Posterior cingulate gyrus (tissue), 11 donors: ENCODE data around the gene CS.

Experiments
- DNase-seq, 10 donors: peaks; one replicate each; pipeline versions ENCODE4 v3.0.0 to v3.0.0-alpha.2; 2020 to 2021; ENCODE audit warnings: mixed read lengths in 3 of 10
- intact Hi-C: fragments of 100-400 bp; cut with DNase I; formaldehyde crosslinking; loops from one replicate; pipeline ENCODE4 v1.15.1; 2023

The CS gene

DNA sequence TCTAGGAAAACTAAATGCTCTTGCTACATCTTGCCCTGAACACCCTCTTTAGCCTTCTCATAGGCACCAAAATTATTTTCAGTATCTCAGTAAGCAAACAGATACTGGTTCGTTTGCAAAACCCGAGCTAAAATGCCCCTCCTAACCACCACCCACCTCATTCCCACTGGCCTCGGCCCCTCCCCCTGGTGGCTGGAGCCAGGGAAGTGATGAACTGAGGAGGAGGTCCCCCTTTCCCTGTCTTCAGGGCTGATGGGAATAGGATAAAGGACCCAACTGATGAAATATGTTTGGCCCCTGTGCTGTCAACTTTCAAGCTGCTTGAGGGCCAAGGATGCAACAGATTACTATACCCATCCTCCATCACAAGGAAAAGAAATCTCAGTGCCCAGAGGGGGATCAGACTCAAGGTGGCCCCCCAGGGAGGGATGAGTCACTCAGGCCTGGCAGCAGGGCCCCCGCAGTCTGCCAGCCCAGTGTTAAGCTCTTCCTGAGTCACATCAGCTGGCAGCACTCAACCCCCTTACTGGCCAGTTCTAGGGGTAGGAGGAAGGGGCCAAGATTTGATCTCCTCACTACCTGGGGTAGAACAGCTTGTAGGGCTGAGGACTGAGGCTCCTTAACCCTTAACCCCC lies 43.7 kb downstream of the CS start:
- intact Hi-C loops, result loop anchor here (5.0 kb wide), 1 partner anchor 34 kb away; the partner anchor contains the start of genes NABP2 and RNF41
- peak in 1 of 10 donors; percentile 80 for DNase-seq

DNA sequence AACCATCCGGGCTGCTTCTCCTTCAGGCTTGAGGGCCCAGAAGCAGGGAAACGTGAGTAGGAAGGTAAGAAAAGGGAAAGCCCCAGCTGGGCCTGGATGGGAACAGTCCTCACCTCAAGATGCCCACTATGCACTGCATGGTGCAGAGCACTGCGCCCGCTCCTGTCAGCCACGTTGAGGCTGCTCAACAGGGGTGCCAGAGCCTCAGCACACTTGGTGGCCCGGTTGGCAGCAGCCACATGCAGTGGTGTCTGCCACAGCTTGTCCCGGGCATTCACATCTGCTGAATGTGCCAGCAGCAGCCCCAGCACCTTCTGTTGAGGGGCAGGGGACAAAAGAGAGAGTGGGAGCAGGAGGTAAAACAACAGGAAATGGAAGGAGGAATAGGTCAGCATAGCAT lies 44.5 kb downstream of the CS start:
- peak in 1 of 10 donors; percentile 75 for DNase-seq
- intact Hi-C loops, result loop anchor here (5.0 kb wide), 1 partner anchor 33 kb away; the partner anchor contains the start of genes NABP2 and RNF41

DNA sequence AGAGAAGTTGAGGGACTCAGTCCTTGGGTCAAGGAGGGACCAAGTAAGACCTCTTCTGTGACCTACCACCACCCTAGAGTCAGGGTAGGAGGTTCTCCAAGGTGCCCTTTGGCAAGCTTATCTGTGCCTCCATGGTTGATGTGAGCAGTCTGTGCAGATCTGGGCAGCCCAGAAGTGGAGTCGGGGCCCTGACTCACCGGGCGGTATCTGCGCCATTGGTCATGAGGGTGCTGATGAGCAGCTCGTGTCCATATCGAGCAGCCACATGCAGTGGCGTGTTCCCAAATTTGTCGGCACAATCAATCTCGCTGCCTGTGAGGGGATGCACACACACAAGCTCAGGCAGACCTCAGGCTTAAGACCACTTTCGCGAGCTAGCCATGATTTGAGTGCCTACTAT lies 47.0 kb downstream of the CS start:
- intact Hi-C loops, result no loop called here
- DNase-seq, result no peak

DNA sequence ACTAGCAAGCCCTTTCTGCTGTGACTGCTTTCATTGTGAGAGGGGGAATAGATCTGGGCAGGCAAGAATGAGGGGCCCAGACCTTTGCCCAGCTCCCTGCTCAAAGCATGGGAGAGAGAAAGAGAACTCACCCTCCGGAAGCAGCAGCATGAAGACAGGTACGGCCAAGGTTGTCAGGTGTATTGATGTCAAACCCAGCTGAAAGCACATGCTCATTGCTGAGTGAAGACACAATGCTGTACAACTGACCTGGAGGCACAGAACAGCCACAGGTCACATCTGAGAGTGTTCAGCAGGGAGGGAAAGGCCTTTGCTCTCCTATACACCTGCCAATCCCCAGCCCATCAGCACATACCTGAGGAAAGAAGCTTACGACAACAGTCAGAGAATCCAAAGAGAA lies 47.5 kb downstream of the CS start:
- intact Hi-C loops, result no loop called here
- DNase-seq, result no peak

DNA sequence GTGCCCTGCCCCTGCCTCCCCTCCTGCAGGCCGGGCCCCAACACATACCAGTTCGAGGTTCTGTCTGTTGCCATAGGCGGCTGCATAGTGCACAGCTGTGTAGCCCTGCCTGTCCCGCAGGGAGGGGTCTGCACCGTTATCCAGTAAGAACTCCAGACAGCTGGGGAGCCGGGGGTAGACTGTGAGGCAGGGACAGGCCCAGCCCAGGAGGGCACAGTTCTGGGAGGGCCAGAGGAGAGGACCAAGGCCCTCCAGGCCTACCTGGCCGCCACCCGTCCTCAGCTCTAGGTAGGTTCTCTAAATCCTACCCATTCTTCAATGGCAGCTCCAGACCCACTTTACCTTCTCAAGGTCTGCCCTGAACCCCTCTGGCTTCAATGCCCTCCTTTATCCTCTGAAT lies 51.4 kb downstream of the CS start:
- DNase-seq, result no peak
- intact Hi-C loops, result no loop called here

DNA sequence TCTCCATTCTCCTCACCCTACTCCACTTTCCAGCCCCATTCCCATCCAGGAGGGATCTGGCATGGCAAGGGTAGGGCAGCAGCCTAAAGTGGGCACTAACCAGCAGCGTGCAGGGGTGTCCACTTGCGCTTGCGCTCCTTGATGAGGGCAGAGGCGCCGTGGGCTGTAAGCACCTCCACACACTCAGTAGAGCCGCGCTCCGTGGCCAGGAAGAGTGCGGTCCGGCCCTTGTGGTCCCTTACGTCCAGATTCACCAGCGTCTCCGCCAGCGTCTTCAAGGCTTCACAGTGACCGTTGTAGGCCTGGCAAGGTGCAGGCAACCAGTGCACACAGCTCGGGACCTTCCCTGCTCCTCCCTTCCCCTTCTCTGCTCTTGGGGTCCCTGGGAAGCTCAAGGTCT lies 52.2 kb downstream of the CS start:
- DNase-seq, result no peak
- intact Hi-C loops, result no loop called here

DNA sequence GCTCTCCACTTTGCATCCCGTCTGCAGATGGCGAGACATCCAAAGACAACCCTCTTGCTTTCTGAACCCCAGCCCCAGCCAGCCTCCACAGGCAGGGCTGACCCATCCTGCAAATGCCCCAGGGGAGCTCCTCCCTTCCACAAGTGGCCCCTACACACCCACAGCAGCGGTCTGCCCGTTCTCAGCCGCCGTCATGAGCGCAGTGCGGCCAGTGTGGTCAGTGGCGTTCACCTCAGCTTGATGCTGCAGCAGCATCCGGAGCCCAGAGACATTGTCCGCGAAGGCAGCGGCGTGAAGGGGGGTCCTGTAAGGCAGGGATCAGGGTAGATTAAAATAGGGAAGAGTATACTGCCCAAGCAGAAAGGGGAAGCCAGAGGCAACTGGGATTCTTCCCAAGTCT lies 55.6 kb downstream of the CS start:
- DNase-seq, result no peak
- intact Hi-C loops, result no loop called here

DNA sequence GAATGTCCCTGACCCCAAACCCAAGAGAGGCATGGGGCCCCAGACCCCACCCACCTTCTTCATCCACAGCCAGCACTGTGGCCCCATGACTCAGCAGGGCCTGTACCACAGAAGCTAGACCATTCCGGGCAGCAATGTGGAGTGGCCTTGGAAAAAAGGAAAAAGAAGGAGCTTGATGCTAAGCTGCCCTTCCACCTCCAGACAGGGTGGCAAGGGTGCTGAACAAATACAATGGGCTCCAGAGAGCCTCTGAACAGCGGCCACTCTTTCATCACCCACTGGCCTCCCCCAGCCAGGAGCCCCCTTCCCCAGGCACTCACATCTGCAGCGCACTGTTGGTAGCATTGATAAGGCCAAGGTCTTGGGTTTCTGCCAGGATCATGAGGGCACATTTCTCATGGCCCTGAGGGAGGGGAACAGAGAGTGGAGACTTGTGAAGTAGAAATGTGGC lies 56.4 kb downstream of the CS start:
- intact Hi-C loops, result no loop called here
- DNase-seq, result no peak

DNA sequence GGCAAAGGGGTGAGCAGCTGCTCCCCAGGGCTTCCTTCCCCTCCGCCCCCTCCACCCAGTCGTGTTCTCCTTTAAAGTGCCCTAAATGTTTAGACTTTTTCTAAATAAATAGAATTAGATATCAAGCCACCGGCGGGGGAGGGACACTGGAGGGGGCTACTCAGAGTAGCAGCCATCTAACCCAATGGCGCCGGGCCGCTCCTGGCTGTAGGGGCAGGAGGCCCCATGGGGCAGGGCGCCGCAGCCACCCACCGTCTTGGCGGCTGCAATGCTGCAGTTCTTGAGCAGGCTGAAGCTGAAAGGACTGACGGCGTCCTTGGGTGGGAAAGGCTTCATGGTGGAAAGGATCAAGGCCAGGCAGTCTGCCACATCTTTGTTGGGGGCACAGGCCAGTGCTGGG lies 57.1 kb downstream of the CS start:
- DNase-seq, result no peak
- intact Hi-C loops, result no loop called here

DNA sequence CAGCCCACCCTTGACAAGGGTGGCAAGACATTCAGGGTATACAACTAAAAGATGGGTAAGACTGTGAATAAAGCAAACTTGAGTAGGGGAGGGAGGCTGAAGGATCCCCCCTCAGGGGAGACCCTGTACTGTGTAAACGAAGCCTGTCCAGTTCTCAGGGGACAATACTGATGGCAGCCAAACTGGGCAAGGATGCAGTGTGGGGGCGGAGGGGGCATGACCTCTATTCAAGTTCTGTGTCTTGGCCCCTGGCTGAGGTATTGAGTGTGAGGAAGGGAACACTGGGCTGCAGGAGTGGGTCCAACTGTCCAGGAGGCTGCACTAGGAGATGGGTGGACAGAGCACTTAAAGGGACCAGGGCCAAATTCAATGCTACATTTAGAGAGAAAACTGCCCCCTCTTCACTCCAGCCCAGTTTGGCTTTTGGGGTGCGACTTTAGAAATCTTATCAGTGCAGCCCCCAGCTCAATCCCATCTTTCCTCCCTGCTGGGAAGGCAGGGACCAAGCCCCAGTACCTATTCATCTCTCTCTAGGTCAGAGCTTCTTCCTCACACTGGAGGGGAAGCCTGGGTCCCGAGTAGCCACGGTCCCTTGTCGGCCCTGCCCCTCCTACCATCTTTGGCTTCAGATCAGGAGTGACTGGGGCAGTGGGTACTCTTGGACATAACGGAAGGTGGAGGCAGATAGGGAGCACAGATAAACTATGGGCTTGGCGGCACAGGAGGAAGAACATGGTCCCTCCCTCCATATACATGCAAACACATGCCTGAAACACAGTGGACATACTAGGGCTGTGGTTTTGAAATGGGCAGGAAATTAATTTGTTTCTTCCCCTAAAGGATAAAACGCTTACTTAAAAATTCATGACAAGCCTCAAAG lies 58.5 kb downstream of the CS start:
- intact Hi-C loops, result no loop called here

DNA sequence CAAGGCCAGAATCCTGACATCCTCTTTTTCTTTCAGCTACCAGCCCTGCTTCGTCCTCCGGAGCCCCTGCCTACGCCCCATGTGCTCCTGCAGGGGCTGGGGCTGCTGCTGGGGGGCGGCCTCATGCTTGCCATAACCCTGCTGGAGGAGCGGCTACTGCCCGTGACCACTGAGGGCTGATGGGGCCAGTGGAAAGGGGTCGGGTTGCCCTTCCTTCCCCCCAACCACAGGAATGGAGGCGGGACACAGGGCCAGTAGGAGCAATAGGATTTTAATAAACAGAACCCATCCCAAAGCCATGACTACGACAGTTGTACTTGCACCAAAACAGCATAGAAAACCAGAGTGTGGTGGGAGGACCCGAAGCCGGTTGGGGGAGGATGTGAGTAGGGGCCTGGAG lies 62.6 kb downstream of the CS start:
- intact Hi-C loops, result no loop called here
- no peak for DNase-seq

More for the DNA sequence above, 58.5 kb downstream of the CS start:
- no peak for DNase-seq

DNA sequence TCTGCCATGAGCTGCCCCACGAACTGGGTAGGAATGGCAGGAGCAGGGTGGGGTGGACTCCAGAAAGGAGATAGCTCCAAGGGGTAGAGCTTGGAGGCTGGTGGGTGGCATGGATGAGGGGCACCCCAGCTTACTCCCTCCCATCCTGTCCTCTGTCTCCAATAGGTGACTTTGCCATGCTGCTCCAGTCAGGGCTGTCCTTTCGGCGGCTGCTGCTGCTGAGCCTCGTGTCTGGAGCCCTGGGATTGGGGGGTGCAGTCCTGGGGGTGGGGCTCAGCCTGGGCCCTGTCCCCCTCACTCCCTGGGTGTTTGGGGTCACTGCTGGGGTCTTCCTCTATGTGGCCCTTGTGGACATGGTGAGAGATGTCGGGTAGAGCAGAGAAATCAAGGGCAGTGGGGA lies 63.1 kb downstream of the CS start:
- intact Hi-C loops, result no loop called here
- DNase-seq, result no peak

DNA sequence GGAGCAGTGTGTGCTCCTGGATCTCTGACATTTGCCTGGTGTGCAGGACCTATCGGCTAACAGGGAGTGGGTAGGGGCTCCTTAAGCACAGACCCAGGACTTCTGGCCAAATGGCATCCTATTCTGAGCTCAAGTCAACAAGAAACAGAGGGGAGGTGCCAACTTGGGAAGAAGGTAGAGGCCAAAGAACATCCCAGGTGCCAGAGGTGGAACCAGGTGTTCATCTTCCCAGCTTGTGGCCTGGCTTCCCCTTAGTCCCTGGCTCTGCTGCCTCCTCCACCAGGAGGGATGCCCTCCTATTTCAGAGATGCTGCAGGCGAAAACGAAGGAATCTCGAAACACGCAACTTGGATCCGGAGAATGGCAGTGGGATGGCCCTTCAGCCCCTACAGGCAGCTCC lies 64.0 kb downstream of the CS start:
- intact Hi-C loops, result no loop called here
- DNase-seq, result no peak

DNA sequence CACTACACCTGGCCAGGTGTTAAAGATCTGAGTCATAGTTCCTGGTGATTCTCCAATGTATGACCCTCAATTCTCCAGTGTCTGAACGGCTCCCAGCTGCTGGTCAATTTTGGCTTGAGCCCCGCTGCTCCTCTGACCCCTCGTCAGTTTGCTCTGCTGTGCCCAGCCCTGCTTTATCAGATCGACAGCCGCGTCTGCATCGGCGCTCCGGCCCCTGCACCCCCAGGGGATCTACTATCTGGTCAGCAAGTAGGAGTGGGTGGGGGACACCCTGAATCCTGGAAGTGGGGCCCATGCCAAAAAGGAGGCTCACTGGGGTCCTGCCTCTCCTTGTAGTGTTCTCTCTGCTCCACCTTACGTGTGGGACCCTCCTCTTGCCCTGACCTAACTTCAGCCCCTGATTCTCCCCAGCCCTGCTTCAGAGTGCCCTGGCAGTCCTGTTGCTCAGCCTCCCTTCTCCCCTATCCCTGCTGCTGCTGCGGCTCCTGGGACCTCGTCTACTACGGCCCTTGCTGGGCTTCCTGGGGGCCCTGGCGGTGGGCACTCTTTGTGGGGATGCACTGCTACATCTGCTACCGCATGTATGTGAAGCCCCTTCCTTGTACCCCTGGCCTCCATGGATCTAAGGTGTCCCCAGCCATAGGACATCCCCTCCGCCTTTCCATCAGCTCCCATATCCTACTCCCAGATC lies 65.2 kb downstream of the CS start:
- intact Hi-C loops, result no loop called here
- no peak for DNase-seq

DNA sequence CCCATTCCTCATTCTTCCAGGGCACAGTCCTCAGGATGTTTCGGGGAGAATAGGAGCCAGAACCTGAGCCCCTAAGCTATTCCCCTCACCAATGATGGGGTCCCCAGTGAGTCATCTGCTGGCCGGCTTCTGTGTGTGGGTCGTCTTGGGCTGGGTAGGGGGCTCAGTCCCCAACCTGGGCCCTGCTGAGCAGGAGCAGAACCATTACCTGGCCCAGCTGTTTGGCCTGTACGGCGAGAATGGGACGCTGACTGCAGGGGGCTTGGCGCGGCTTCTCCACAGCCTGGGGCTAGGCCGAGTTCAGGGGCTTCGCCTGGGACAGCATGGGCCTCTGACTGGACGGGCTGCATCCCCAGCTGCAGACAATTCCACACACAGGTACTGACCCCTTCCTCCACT lies 68.9 kb downstream of the CS start:
- intact Hi-C loops, result no loop called here
- no peak for DNase-seq

DNA sequence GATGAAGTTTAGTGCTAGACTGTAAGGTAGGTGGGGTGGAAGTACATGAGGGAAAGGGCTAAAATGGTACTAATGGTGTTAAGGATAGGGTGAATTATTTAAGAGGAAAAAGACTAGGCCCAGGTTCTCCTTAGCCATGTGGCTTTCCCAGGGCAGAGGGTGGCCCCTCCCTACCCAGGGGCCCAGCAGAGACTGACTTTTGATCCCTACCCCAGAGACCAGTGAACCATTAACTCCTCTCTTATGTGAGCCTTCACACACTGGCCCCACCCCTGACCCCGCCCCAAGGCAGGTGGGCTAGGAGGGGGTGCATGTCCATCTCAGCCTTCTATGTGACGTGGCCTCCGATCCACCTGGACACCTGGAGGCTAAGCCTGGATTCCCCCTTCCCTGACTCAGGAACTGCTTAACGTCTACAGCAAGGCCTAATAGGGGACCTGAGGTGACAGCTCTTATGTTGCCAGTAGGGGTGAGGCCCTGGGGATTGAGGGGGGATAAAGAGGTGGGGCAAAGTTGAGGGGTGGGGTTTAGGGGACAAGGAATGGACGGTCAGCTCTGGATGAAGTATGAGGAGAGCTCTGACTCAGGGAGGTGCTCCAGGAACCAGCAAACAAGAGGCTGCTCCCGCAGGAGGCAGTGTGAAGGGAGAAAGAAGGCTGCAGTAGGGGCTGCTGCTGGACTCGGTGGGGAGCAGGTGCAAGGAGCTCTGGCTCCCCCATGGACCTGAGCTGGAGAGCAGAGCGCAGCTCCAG lies 69.5 kb downstream of the CS start:
- no peak for DNase-seq
- intact Hi-C loops, result no loop called here

DNA sequence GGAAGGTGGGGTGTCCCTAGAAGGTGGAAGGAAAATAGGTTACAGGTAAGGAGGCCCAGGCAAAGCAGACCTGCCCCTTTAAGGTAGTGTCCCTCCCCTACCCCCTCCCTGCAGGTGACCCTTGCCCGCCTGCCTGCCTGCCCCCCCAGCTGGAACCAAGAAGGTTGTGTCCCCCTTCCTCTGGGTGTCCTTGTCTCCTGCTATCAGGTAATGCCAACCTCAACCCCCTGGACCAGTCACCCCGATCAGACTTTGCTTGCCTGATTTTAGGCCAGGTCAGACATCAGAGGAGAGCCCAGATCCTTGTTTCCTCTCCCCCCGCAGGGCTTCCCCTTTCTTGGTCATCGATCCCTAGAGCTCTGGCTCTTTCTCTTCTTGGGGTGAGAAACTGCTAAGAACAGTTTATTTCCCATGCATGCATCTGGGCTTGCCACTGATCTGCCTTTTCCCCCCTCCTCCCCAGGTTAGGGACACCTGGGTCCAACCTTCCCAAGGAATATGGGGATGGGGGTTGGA lies 70.2 kb downstream of the CS start, which contains the start of gene SLC39A5:
Gene SLC39A5, plus strand, starts transcription at position 136 of the 516 bp plus-strand sequence. CDS start 1,224 bp downstream, outside the sequence.
- DNase-seq, result peak in 1 of 10 donors; percentile 7
- intact Hi-C loops, result no loop called here

DNA sequence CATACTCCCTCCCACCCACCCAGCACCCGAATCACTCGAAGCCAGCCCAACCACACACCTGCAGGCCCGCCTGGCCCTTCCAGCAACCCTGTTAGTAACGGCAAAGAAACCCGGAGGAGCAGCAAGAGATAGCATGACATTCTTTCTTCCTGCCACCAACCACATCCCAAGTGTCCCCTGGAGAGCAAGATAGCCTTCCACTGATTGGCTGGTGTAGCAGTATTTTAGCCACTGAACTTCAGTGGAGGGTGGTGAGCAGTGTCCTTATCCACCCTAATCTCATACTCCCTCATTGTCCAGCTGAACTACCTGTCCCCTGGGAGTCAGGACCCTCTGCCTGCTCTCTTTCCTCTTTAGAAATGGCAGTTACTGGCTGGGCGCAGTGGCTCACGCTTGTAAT lies 71.0 kb downstream of the CS start:
- intact Hi-C loops, result no loop called here
- peak in 1 of 10 donors; percentile 8 for DNase-seq

DNA sequence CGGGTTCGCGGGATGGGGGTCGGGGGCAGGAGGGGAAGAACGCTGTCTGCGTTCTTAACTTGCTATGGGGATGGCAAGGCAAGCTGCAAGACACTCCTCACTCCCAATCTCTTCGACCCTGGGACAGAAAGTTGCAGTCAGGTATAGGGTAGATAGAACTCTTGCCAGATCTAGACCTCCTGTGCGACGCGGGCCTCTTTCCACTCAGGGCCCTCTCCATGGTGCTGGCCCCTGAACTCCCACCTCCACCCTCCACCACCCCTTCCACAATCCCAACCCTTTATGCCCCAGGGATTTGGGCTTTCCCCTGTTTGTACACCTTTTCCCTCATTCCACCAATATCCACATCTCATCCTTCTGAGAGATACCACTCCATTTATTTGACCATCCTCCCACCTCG lies 75.2 kb downstream of the CS start:
- no peak for DNase-seq
- intact Hi-C loops, result loop anchor here (2.0 to 5.0 kb wide), 2 partner anchors 32 to 36 kb away; partner anchors contain the start of genes ANKRD52 and SMARCC2

DNA sequence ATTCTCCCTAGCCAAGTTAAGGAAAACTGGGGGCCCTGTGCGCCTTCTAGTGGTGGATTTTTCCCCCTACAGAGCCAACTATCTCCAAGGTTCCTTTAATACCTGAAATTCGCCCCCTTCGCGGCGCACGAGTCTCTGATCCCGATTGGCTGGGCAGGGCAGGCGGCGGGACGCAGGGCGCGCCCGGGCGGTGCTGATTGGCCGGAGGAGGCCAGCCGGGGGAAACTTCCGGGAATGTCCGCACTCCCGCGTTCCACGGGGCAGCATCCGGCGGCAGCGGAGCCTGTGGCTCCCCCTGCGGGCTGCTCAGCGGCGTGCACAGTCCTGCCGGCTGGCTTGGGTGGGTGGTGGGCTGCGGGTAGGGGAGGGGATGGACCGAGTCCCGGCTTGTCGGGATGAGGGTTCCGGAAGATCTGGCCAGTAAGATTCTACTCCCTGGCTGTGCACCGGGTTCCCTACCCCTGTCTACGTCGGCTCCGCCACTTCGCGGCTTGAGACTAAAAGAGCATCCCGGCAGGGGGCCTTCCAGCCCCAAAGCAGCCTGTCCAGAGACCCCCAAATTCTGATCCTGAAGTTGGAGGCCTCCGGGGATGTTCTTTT lies 75.9 kb downstream of the CS start, which contains the start of gene NABP2:
Gene NABP2, plus strand, starts transcription at position 241 of the 600 bp plus-strand sequence. CDS start 515 bp downstream, outside the sequence.
- DNase-seq, result peak; percentile 95 to 100 (median 98)
- intact Hi-C loops, result loop anchor here (2.0 to 5.0 kb wide), 2 partner anchors 33 to 35 kb away; partner anchors contain the start of genes ANKRD52 and SMARCC2
